Fibroblast of lung (primary cell): ENCODE measurements around the gene ATF4. TPM values are rescaled to one million over a fixed set of nuclear protein-coding genes. Genes with fewer than 3 reads are reported as not detected.

ENCODE experiments used
- DNase-seq, 2 donors: peaks; one replicate each; pipeline versions ENCODE4 v3.0.0 to v3.0.0-alpha.2; 2010; ENCODE audit warnings: low read depth in 2 of 2
- H2AFZ ChIP-seq: 2 replicates; pipeline ENCODE4 v1.5.1; 2012; ENCODE audit warnings: low read length, control low read depth, inconsistent platforms
- H3K27ac ChIP-seq: 2 replicates; pipeline ENCODE4 v1.5.1; 2011; ENCODE audit warnings: low read length, control low read depth; ENCODE audit not compliant: insufficient read depth
- H3K27me3 ChIP-seq: 2 replicates; pipeline ENCODE4 v1.5.1; 2011; ENCODE audit warnings: mild to moderate bottlenecking, low read length; ENCODE audit not compliant: control insufficient read depth, insufficient read depth
- H3K36me3 ChIP-seq: 2 replicates; pipeline ENCODE4 v1.5.1; 2011; ENCODE audit warnings: low read length; ENCODE audit not compliant: control insufficient read depth, insufficient read depth
- H3K4me1 ChIP-seq: 2 replicates; pipeline ENCODE4 v1.5.1; 2011; ENCODE audit warnings: low read length; ENCODE audit not compliant: control insufficient read depth, insufficient read depth; ENCODE audit errors: extremely low read depth
- H3K4me2 ChIP-seq: 2 replicates; pipeline ENCODE4 v1.5.1; 2011; ENCODE audit warnings: low read length, control low read depth; ENCODE audit not compliant: insufficient read depth; ENCODE audit errors: extremely low read depth
- H3K4me3 ChIP-seq, 4 experiments: fragments of 200-600 bp in 1 of 4; sonication (generic) in 1 of 4; replicated peaks in 1 of 4; 2 replicates each; pipeline ENCODE4 v1.5.1; 2011 to 2016; ENCODE audit warnings: low read length in 4 of 4, low read depth in 3 of 4, mild to moderate bottlenecking in 3 of 4, control low read depth in 2 of 4, inconsistent platforms in 1 of 4, mixed read lengths in 1 of 4; ENCODE audit not compliant: insufficient read depth in 1 of 4; ENCODE audit errors: control extremely low read depth in 1 of 4
- H3K79me2 ChIP-seq: 2 replicates; pipeline ENCODE4 v1.5.1; 2012; ENCODE audit warnings: mild to moderate bottlenecking, low read length, inconsistent platforms; ENCODE audit not compliant: control insufficient read depth, insufficient read depth
- H3K9ac ChIP-seq: 2 replicates; pipeline ENCODE4 v1.5.1; 2011; ENCODE audit warnings: mild to moderate bottlenecking, low read length, control low read depth; ENCODE audit not compliant: insufficient read depth
- H3K9me3 ChIP-seq: 2 replicates; pipeline ENCODE4 v1.5.1; 2012; ENCODE audit warnings: low read depth, low read length; ENCODE audit not compliant: control insufficient read depth, insufficient read depth
- H4K20me1 ChIP-seq: 2 replicates; pipeline ENCODE4 v1.5.1; 2011; ENCODE audit warnings: low read length; ENCODE audit not compliant: control insufficient read depth, insufficient read depth; ENCODE audit errors: extremely low read depth
- CTCF ChIP-seq, 2 donors: IDR thresholded peaks in 1 of 2; conservative IDR thresholded peaks in 1 of 2; 1 replicate in 1 of 2; 2 replicates in 1 of 2; pipeline ENCODE4 v1.5.1; 2011 to 2012; ENCODE audit warnings: low read length in 2 of 2, control low read depth in 1 of 2, inconsistent platforms in 1 of 2, low read depth in 1 of 2, mild to moderate bottlenecking in 1 of 2
- EZH2 ChIP-seq: IDR thresholded peaks from 2 replicates; pipeline ENCODE4 v1.5.1; 2012; ENCODE audit warnings: low read length, control low read depth, mild to moderate bottlenecking; ENCODE audit errors: missing control alignments
- polyA plus RNA-seq, 2 donors: library from polyadenylated mRNA; depleted of rRNA in 1 of 2; stranded (reverse) in 1 of 2; unstranded in 1 of 2; fragments of >200 nt; gene quantifications; 2 replicates each; pipeline ENCODE4 v1.2.1, GENCODE V29; 2011 to 2012; ENCODE audit warnings: missing spikeins in 1 of 2
- total RNA-seq: library from RNA; depleted of rRNA; stranded (reverse); fragments of >200 nt; gene quantifications from 2 replicates; pipeline ENCODE4 v1.2.1, GENCODE V29; 2014

ATF4 gene
- total and polyA plus RNA-seq, 2 donors (not counting 1 experiment from before 2014, with no cell fraction given) = 546 to 555 TPM

DNA sequence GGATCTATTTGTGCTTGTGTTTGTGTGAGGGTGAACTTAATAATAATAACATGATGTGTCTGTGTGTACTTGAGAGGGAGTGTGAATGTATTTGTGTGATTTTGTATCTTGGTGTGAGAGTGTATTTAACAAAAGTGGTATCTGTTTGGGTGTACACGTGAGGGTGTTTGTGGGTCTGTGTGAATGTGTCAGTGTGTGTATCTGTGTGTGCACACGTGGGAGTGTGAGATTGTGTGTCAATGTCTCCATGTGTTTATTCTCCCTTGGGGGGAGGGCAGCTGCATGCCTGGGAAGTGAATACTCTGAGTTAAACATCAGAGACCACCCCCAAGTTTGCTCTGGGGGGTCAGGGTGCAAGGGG, 27.2 kb downstream of the ATF4 start:
- TF ChIP-seq EZH2 (no peak), CTCF (conservative IDR thresholded peaks at IDR 0.05 in 1 of 2, IDR thresholded peaks at IDR 0.05 in 1 of 2; ENCODE audit: low read depth in 1 of 2, low read length in 2 of 2) (no peak)
- Histone ChIP-seq H4K20me1 (peaks cover 2% of the 10 kb centered on the region), H3K4me2 (no peak overlapping the region), H3K27me3 (peaks cover 7% of the 10 kb centered on the region), H3K4me3 (no peak overlapping the region), H3K36me3 (no peaks in the 10 kb centered on the region), H3K4me1 (peaks cover 2% of the 10 kb centered on the region), H2AFZ (no peak overlapping the region), H3K9me3 (no peaks in the 10 kb centered on the region), H3K9ac (no peak overlapping the region), H3K27ac (no peak overlapping the region), H3K79me2 (no peaks in the 10 kb centered on the region)
- DNase-seq = no peak

GRCh38 chr22:39553429-39553828, 33.1 kb downstream of the ATF4 start:
- Histone ChIP-seq H3K27me3 (peaks cover 27% of the 10 kb centered on the region), H3K4me2 (no peak overlapping the region), H3K36me3 (no peaks in the 10 kb centered on the region), H3K79me2 (no peaks in the 10 kb centered on the region), H3K27ac (no peak overlapping the region), H3K4me1 (no peaks in the 10 kb centered on the region), H4K20me1 (no peaks in the 10 kb centered on the region), H3K9ac (no peak overlapping the region), H2AFZ (no peak overlapping the region), H3K4me3 (no peak overlapping the region), H3K9me3 (no peaks in the 10 kb centered on the region)
- no peak for TF ChIP-seq EZH2
- no peak for TF ChIP-seq CTCF (conservative IDR thresholded peaks at IDR 0.05 in 1 of 2, IDR thresholded peaks at IDR 0.05 in 1 of 2; ENCODE audit: low read depth in 1 of 2, low read length in 2 of 2)
- no peak for DNase-seq

DNA sequence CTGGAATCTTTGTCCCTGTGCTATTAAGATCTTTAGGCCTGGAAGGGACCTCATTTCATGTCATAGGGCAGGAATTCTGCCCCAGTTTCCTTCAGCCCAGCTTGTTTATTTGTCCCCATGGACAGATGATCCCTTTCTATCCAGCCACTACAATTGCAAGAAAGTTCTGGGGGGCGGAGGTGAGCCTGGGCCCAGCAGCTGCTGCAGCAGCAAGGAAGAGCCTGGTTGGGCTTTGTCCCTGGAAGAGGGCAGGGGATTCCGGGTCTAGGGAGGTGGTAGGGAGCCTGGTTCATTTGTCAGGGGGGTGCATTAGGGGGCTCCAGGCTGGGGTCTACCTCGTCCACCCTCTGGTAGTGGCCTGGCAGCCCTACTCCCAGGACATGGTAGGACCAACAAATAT, 33.8 kb downstream of the ATF4 start:
- Histone ChIP-seq H3K27ac (no peak overlapping the region), H4K20me1 (no peaks in the 10 kb centered on the region), H2AFZ (no peak overlapping the region), H3K4me1 (no peaks in the 10 kb centered on the region), H3K9me3 (no peaks in the 10 kb centered on the region), H3K79me2 (no peaks in the 10 kb centered on the region), H3K4me2 (no peak overlapping the region), H3K9ac (no peak overlapping the region), H3K36me3 (no peaks in the 10 kb centered on the region), H3K4me3 (no peak overlapping the region), H3K27me3 (peaks cover 32% of the 10 kb centered on the region)
- no peak for DNase-seq
- no peak for TF ChIP-seq CTCF (conservative IDR thresholded peaks at IDR 0.05 in 1 of 2, IDR thresholded peaks at IDR 0.05 in 1 of 2; ENCODE audit: low read depth in 1 of 2, low read length in 2 of 2)
- no peak for TF ChIP-seq EZH2
